ENCODE results near the gene TAS2R46.
"Not testable (repeated sequence)": the region's sequence is repeated elsewhere in the genome, so short reads cannot be mapped to it uniquely, and the experiment has no call there.

TAS2R46 gene

DNA sequence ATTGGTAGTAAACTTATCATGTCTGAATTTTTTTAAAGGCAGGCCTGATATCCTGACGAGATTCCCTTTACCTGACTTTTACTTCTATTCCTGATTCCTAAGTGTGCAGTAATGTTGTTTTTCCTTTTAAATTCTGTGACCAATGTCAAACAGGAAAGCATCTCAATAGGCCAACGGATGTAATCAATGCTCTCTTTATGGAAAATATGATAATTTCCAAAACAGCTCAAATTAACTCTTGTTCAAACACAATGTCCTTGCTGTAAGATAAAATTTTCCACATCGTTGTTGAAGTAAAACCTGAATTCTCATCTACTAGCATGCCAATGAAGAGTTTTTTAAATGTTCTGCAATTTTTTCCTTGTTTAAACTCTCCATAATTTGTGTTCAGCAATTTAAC is 22.9 kb downstream of the TAS2R46 start:
- DNase-seq (ENCODE audit: low read depth, low spot score), result no peak

DNA sequence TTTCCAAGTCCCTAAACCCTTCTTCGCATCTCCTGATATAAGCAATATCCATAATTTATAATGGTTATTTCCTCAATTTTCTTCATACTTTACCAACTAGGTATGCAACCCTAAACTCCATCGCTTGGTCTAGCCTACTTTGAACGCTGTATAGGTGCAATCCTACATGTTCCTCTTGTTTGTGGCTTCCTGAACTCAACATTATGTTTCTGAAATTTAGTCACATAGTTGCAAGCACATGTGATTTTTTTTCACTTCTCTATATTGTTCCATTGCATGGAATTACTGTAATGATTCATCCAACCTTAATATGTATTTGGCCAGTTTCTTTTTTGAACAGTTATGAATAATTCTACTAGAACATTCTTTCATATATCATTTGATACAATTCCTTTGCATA is 28.1 kb downstream of the TAS2R46 start:
- not testable (repeated sequence) for DNase-seq (ENCODE audit: low read depth, low spot score)

DNA sequence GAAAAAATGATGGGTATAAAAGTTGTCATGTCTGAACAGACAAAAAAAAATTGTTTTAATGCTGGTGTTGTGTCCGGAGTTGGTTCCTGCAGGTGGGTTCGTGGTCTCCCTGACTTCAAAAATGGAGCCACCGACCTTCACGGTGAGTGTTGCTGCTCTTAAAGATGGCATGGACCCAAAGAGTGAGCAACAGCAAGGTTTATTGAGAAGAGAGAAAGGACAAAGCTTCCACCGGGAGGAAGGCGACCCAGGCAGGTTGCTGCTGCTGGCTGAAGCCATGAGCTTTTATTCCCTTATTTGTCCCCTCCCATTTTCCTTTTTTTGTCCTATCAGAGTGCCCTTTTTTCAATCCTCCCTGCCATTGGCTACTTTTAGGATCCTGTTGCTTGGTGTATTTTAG is 30.8 kb downstream of the TAS2R46 start, which contains the start of gene TAS2R31:
Gene TAS2R31 (minus strand): TSS at position 101 of the 400 bp plus-strand sequence. CDS start 72 bp downstream, at position 29.
- DNase-seq (ENCODE audit: low read depth, low spot score), result no peak

DNA sequence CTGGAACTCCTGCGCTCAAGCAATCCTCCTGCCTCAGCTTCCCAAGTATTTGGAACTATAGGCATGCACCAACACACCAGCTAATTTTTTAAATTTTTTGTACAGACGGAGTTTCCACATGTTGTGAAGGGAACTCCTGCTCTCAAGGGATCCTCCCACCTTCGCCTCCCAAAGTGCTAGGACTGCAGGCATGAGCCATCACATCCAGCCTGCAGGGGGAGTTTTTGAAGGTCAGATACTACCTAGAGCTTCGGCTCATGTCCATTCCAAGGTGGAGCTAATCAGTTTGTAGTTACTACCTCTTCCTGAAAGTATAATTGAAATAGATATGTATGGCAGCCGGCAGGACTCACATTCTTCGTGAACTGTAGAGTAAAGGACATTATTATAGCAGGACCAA is 36.0 kb downstream of the TAS2R46 start:
- DNase-seq (ENCODE audit: low read depth, low spot score), result no peak

DNA sequence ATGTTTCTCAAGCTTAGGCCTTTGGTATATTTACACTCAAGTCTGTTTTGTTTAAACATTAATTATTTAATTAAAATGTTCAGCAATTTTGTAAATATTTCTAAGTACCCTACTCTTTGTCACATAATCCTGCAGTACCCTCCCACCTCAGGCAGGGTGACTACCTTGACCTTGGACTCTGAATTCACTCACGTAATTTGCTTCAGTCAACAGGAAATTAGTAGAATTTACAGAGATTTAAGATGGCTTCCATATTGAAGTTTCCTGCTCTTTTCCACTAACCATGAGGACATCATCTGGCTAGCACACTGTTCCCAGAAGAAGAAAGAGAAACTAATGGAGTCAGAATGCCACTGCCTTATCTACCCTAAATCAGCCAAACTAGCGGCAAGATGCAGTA is 38.7 kb downstream of the TAS2R46 start:
- no peak for DNase-seq (ENCODE audit: low read depth, low spot score)

DNA sequence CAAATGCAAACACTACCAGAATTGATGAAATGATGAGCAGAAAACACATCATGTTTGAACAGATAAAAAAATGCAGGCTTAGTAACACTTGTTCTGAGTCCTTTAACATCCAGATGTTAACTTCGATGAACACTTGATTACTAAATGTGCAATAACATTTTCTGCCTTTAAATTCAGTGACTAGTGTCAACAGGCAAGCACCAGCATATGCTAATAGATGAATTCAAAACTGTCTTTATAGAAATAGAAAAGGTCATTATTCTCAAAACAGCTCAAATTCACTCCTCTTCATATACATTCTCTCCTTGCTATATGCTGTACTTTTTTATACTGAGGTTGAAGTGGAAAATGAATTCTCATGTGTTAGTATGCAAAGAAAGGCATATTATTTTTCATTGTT is 39.6 kb downstream of the TAS2R46 start, which contains the start of gene TAS2R19:
Gene TAS2R19 (minus strand): TSS at position 101 of the 400 bp plus-strand sequence. CDS start 49 bp downstream, at position 52.
- no peak for DNase-seq (ENCODE audit: low read depth, low spot score)

DNA sequence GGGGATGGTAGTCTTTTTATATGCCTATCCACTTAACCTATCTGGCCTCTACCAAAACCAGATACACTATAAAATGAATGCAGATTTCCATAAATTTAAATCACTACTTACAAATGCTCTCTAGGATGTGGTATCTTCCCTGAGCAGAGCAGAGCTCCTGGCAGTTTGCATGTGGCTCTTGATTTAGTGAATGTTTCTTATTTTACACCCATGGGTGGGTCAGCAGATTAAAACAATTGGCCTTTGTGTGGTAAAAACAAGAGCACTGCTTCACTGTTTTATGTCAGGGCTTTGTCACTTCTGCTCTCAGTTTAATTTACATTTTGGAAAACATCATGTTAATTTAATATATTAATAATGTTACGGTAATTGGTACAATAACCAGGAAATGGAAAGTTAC is 45.2 kb downstream of the TAS2R46 start:
- DNase-seq (ENCODE audit: low read depth, low spot score), result no peak

DNA sequence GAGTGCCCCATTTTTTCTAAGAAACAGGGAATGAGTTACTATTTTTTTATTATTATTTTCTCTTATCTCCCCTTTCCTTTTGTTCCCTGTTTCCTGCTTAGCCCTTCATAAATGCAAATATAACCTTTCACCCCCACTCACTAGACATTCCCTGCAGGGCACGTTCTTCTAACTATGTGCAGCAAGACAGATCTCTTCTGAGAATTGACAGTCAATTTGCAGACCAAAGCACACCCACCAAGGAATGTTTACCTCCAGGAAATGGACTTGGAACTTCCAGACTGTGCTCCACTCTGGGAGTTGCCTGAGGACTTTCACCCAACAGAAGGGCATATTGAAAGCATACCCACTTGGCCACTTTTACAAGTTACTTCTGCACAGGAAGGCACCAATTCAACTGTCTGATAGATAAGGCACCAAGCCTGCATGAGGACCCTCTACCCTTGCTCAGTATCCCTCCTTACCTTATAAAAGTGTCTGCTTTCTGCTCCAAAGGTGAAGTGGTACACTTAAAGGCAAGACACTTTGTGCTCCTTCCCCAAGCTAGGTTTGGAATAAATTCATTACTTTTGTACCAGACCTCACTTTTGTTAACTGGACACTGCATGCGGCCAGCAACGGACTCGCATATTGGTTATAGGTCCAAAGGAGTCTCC is 46.2 kb downstream of the TAS2R46 start:
- no peak for DNase-seq (ENCODE audit: low read depth, low spot score)

DNA sequence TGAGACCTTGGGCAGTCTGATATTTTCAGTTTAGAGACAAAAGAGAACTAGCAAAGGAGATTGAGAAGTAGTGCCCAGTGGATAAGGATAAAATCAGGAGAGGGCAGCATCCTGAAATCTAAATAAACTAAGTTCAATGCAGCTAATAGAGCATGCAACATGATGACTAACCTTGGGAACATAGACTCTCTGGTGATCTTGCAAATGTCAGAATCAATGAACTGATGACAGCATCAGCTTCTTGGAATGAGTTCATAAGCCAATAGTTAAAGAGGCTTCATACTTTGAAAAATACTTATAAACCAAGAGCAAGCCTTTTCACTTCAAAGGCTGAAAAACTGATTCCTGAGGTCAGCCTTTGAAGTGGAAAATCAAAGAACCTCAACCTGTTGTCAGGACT is 47.9 kb downstream of the TAS2R46 start:
- no peak for DNase-seq (ENCODE audit: low read depth, low spot score)

Measured in activated naive CD8-positive, alpha-beta T cell treated with anti-CD3 and anti-CD28 coated beads, Interleukin-2, amount 50 U/mL, for 16 hours (primary cell).